H1 (cell line): ENCODE results near the gene NOC4L. TPM values are rescaled to one million over a fixed set of nuclear protein-coding genes. Genes with fewer than 3 reads are reported as not detected.

Experiments
- CBX8 ChIP-seq: fragments of 300-800, 300-1000 bp; sonication (generic); IDR thresholded peaks from 2 replicates; pipeline ENCODE4 v1.7.1; 2016; ENCODE audit warnings: low read depth, low read length, borderline replicate concordance
- CHD7 ChIP-seq: fragments of 300-600 bp; sonication (generic); IDR thresholded peaks from 2 replicates; pipeline ENCODE4 v1.7.1; 2012; ENCODE audit warnings: low read length, moderate library complexity, mild to moderate bottlenecking, inconsistent platforms; ENCODE audit not compliant: insufficient replicate concordance
- PHF8 ChIP-seq: fragments of 200-600 bp; sonication (generic); conservative IDR thresholded peaks from 2 replicates; pipeline ENCODE4 v1.7.1; 2012; ENCODE audit warnings: low read depth, mild to moderate bottlenecking, inconsistent platforms, low read length, moderate library complexity
- SIRT6 ChIP-seq: IDR thresholded peaks from one replicate; pipeline ENCODE4 v1.7.1; 2012; ENCODE audit warnings: low read length, inconsistent platforms
- SP4 ChIP-seq: IDR thresholded peaks from 2 replicates; pipeline ENCODE4 v1.6.1; 2012; ENCODE audit warnings: low read length, inconsistent platforms
- TCF12 ChIP-seq: IDR thresholded peaks from 2 replicates; pipeline ENCODE4 v1.6.1; 2011; ENCODE audit warnings: low read depth, mild to moderate bottlenecking, low read length
- polyA plus RNA-seq, 7 experiments: library from polyadenylated mRNA; depleted of rRNA in 3 of 7; stranded (reverse) in 5 of 7; unstranded in 2 of 7; fragments of >200 nt in 5 of 7; fragments of 200-250 nt in 2 of 7; gene quantifications; 1 replicate in 5 of 7; 2 replicates in 1 of 7; 4 replicates in 1 of 7; pipeline versions ENCODE4 v1.2.1 to v1.2.3, GENCODE V29; 2011 to 2013; ENCODE audit warnings: missing spikeins in 2 of 7, mixed read lengths in 2 of 7
- total RNA-seq: library from RNA; stranded (reverse); fragmentation: NEBNext Ultra II Directional; extraction: Animal tissue kit (Norgen Biotek cat#: 25700); gene quantifications from 2 replicates; pipeline ENCODE4 v1.2.1, GENCODE V29; 2021

The NOC4L gene
- total and polyA plus RNA-seq, 2 of the 8 experiments (the other 6 are each of a cell fraction or from before 2014, with no cell fraction given) = 26.8 to 40.3 TPM

DNA sequence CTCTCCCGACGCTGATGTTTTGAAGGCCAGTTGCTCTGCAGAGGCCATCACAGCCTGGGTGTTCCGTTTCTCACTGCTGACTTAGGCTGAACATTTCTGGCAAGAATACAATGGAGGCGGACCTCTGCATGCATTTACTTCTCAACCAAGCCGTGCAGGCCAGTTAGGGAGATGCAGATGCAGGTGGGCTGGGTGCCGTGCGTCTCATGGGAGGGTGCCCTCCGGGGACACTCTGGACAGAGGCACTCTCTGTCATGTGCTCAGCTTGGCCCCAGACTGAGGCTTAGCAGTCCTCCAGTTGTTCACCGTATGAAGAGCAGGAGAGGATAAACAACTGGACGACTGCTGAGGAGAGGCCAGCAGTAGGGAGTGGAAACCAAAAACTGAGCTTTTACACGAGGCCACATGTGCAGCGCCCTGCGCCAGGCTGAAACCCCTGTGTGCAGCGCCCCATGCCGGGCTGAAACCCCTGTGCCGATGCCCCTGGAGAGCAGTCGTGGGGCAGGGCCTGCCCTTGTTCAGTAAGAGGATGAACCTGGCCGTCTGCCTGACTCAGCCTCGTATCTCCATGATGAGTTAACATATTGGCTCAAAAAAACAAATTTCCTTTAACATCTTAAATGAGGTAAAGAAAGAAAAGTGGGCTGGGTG lies 32.5 kb upstream of the NOC4L start (continued):
- TF ChIP-seq CHD7 = no peak
- no peak for TF ChIP-seq PHF8
- TF ChIP-seq CBX8 = no peak
- no peak for TF ChIP-seq TCF12
- no peak for TF ChIP-seq SIRT6
- no peak for TF ChIP-seq SP4
